Activated gamma-delta T cell (primary cell): ENCODE measurements around the gene CMTM1.
"Not testable (repeated sequence)": the region's sequence is repeated elsewhere in the genome, so short reads cannot be mapped to it uniquely, and the experiment has no call there.

Experiments
- DNase-seq: peaks from one replicate; lab custom pipeline; 2025; lab: John Stamatoyannopoulos, UW

The CMTM1 gene

DNA sequence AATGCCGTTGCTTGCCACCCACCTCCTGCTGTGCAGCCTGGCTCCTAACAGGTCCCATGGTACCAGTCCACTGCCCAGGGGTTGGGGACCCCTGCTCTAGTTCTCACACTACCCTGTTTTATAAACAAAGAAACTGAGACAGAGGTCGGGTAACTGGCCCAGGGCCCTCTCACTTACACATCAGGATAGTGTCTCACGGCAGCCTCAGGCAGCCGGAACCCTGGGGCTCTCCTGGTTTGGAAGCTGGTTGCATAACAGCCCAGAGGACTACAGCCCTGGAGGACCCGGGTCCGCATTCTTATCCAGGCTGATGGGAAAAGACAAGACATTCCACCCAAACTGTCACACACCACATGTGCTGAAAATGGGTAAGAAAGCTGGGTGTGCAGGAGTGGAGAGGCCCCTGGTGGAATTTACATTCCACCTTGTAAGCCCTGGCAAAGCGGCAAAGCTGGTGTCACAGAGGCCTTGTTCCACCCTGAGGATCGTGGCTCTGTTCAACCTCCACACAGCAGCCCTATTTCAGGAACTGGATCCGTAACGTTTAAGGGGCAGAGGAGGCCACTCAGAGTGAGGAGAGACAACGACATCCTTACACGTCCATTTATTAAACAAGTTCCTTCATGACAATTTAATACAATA, 48.0 kb downstream of the CMTM1 start:
- no peak for DNase-seq

DNA sequence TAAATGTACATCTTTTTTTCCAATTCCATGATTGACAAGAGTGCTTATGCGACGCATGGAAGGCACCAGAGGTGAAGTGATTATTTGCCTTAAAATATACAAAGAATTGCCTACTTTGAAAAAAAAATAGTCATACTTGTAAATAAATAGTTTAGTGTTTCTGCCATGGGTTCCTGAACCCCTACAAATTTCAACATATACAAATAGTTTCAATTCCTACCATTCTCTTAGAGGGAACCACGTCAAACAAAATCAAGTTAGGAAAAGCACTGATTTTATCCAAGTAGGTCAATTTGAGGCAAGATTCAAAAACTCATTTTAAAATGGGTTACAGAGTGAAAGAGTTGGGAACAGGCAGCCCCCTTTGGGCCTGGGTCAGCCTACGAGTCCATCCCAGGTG, 49.9 kb downstream of the CMTM1 start:
- no peak for DNase-seq

DNA sequence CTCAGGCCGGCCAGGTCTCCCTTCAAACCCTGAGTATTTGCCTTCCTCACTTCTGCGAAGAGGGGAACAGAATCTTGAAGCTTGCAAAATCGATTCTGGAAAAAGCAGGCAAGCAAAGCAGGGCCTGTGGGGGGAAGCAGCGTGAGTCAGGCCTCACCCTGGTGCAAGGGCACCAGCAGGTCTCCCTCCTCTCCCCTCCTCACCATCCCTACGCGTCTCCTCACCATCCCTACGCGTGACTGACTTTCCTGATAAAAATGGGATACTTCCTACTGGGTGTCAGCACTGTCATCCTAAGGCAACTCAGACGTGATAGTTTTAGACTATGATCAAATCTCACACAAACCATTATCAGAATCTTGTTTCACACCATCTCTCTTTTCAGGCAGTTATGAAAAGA, 50.4 kb downstream of the CMTM1 start:
- no peak for DNase-seq

DNA sequence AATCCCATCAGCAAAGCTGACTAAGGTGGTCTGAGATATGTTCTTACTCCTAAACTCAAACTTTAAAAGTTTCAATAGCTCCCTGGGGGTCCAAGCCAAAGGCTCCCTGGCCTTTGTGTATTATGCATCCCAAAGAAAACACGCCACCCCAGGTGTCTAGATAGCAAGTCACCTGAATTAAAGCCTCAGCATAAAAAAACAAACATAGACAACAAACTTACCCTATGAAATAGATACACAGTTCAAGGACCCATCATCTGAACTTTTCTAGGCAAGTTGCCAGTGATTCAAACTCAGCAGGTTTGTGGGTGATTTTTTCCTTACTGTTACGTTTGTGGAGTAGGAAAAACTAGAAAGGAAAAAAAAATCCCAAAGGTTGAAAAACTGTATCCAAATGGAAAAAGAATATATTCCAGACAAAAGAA, 50.8 kb downstream of the CMTM1 start:
- DNase-seq = no peak

DNA sequence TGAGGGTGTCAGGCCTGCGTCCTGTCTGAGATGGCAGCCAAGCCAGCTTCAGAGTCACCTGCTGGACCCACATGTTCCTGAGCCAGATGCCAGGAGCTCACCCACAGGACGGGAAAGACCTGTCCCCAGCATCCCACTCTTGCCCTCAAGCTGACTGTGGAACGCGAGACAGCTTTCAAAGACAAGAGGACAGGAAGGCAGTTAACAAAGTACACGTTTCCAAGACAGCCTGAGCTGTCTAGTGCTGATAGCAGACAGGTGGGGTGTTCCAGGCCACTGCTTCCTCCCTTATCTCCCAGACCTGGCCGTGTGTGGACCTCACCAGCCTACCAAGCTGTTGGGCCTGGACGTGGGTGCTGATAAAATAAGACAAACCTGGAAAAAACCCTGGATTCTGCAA, 51.5 kb downstream of the CMTM1 start:
- DNase-seq = no peak

DNA sequence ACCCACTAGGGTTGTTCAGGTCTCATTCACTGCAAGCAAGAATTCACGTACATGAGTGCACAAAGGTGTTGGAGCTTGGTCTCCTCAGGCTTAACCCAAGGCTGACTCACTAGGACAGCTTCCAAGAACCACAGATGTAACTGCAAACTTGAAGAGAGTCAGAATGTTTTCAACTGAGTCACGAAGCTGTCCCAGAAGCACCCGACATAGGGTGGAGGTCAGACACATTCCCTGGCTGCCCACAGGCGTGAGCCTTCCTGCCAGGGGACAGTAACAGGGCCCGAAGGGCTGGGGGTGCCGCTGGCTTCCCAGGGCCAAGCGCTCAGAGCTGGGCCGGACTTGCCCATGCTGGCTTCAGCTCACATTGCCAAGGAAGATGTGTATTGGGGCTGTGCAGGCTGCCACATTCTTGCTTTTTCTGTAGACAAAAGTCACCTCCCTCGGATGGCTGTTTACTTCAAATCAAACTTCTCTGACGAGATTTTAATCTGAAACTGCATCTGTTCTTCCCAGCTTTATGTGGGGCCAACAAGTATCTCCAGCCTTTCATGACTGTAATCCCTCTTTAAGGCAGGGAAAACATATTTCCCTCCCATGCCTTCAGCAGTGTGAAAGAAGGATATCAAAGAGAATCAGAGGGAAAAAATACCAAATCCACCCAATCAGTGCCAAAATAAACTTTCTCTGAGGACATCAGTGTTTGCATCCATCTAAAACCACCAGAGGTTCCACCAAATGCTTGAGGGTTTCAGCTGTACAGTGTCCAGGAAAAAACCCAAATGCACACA, 52.5 kb downstream of the CMTM1 start:
- DNase-seq = no peak

DNA sequence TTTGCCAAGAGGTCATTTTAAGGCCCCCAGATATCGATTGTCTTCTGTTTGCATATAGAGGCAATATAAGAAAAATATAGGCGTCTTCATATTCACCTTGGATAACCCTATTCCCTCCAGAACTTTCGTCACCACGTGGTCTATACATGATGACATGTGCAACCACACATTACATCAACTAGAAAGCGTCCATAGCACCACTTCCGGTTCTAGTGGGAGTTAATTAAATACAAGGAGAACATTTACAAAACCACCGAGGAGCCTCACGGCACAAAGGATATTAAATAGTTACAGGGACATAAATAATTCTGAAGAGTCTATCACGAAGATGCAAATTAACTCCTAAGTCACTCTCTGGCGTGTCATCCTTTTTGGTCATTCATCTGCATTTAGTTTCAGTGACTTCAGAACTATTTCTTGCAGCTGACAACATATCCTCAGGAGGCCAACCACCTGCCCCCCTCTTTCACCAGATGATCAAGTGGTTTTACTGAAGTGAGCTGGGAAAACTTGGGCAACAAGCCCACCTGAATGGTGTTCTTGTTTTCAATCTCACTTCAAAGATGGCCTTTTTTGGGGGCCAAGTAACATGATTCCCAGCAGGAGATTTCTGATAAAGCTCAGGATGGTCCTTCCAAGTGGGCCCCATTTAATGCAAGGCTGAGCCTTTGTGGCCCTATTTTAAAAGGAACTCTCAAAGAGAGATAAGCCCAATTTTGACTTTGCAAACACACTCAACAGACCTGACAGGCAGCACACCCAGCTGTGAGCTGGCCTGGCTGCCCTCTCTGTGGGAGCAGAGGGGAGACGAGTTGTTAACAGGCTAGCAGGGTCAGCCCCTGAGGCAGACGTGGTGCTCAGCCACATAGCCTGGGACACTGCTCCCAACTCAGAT, 53.5 kb downstream of the CMTM1 start:
- no peak for DNase-seq

DNA sequence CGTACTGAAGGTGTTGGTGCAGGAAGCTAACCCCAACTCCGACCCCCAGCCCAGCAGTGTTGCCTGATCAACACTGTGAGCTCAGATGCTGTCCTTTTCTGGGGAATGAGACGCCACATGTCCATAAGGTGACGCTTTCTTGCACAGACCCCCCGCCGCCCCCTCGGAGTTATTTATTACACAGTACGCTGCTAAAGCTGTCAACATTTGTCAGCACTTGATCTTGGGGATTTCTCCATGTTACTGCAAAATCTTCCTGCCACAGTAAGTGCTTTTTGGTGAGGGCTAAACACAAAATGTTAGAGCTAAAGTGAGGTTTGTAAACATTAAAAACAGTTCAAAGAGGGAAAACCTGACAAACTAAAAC, 54.2 kb downstream of the CMTM1 start:
- no peak for DNase-seq

DNA sequence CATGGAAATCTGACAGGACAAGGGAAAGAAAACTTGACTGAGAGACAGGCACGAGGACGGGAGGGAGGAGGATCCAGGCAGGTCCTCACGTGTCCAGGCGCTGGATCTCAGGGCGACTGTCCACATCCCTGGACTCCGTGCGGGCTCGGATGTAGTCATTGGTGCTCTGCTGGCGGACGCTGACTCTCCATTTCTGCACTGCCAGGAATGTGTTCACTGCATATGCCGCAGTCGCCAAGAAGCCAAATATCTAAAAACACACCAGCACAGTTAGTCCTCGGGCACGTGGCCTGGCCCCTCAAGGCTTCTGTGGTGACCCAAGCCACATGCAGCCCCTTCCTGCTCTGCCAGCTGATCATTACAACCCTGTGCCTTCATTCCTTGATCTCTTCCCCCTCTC, 55.7 kb downstream of the CMTM1 start:
- DNase-seq = no peak

DNA sequence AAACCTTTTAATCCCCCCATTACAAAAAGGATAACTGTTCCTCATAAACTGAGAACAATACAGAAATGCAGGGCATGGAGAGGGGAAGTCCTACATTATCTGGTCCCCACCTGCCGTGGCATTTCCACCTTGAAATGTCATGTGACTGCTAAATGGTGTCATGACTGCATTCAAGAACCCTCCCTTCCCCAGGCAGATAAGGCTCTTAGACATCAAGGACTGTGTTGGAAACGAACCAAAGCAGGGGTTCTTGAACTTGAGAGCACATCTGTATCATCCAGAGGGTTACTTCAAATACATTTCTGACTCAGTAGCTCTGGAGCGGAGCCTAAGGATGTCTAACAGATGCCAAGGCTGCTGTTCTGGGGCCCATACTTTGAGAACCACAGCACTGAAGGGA, 56.6 kb downstream of the CMTM1 start:
- no peak for DNase-seq

DNA sequence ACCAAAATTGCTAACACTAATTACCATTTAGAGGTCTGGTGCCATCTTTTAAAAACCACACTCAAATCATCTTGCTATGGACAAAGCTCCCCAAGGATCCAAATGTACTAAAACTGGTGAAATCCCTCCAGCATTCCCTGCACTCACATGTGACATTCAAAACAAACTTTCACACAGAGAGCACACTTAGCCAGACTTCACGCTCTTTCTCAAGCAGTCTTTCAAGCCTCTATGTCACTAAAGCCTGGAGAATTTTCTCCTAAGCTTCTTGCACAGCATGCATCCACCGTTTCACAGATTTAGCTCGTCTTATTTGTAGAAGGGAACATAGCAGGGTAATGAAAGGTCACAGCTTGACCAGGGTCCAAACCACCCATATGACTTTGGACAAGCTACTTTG, 57.5 kb downstream of the CMTM1 start:
- DNase-seq = no peak

DNA sequence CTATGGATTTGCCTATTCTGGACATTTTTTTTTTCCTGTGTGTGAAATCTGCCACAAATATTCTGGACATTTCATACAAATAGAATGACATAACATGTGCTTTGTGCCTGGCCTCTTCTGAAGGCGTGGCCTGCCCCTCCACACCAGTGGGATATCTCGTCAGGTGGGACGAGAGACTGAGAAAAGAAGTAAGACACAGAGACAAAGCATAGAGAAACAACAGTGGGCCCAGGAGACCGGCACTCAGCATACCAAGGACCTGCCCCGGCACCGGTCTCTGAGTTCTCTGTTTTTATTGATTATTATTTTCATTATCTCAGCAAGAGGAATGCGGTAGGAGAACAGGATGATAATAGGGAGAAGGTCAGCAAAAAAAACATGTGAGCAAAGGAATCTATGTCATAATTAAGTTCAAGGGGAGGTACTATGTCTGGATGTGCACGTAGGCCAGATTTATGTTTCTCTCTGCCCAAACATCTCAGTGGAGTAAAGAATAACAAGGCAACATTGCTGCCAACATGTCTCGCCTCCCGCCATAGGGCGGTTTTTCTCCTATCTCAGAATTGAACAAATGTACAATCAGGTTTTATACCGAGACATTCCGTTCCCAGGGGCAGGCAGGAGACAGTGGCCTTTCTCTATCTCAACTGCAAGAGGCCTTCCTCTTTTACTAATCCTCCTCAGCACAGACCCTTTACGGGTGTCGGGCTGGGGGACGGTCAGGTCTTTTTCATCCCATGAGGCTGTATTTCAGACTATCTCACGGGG, 61.6 kb downstream of the CMTM1 start:
- DNase-seq = not testable (repeated sequence)
